Hematopoietic multipotent progenitor cell treated with erythropoietin and hydrocortisone succinate and interleukin-3 and kit ligand, for 6 days (in vitro differentiated cells): ENCODE measurements around the gene TUBA1C.
"Not testable (repeated sequence)": the region's sequence is repeated elsewhere in the genome, so short reads cannot be mapped to it uniquely, and the experiment has no call there.

Source experiments
- DNase-seq: peaks from one replicate; pipeline ENCODE4 v3.0.0-alpha.2; 2015

The TUBA1C gene

GRCh38 chr12:49264873-49265792, at the start of gene TUBA1C:
Gene TUBA1C (plus strand): TSS chr12:49265082. CDS start chr12:49265182, 100 bp downstream.
- DNase-seq = peak; percentile 96

- no peak for DNase-seq
These were observed 45.4 kb upstream of the TUBA1C start for GRCh38 chr12:49219417-49220026.

GRCh38 chr12:49220972-49221371, 43.9 kb upstream of the TUBA1C start:
- DNase-seq = no peak

- DNase-seq = no peak
These were observed 41.8 kb upstream of the TUBA1C start for GRCh38 chr12:49223122-49223521.

- DNase-seq = no peak
These were observed 41.1 kb upstream of the TUBA1C start for GRCh38 chr12:49223590-49224369.

- peak; percentile 56 for DNase-seq
These were observed 39.2 kb upstream of the TUBA1C start for GRCh38 chr12:49225576-49226166.

GRCh38 chr12:49227713-49228112, 37.2 kb upstream of the TUBA1C start:
- no peak for DNase-seq

GRCh38 chr12:49228653-49229052, 36.2 kb upstream of the TUBA1C start:
- DNase-seq = no peak

- DNase-seq = no peak
These were observed 34.6 kb upstream of the TUBA1C start for GRCh38 chr12:49230176-49230804.

- DNase-seq = peak; percentile 78
These were observed 34.1 kb upstream of the TUBA1C start for GRCh38 chr12:49230805-49231194.

GRCh38 chr12:49231878-49232655, 32.8 kb upstream of the TUBA1C start:
- no peak for DNase-seq

- DNase-seq = peak; percentile 96
These were observed 31.7 kb upstream of the TUBA1C start for GRCh38 chr12:49232940-49233841.

GRCh38 chr12:49233842-49234526, 30.9 kb upstream of the TUBA1C start:
- peak; percentile 87 for DNase-seq

- DNase-seq = peak; percentile 35
These were observed 28.5 kb upstream of the TUBA1C start for GRCh38 chr12:49236423-49236822.

- no peak for DNase-seq
These were observed 21.3 kb upstream of the TUBA1C start for GRCh38 chr12:49243631-49244030.

GRCh38 chr12:49244176-49244575, 20.7 kb upstream of the TUBA1C start:
- DNase-seq = no peak

GRCh38 chr12:49251357-49251756, 13.5 kb upstream of the TUBA1C start:
- DNase-seq = no peak

- no peak for DNase-seq
These were observed 11.8 kb upstream of the TUBA1C start for GRCh38 chr12:49253033-49253623.

- not testable (repeated sequence) for DNase-seq
These were observed 9.4 kb upstream of the TUBA1C start for GRCh38 chr12:49255456-49255855.
